Endothelial cell of umbilical vein (primary cell): ENCODE results near the gene ARHGDIB. TPM values are rescaled to one million over a fixed set of nuclear protein-coding genes. Genes with fewer than 3 reads are reported as not detected.

Experiments used
- BruUV-seq: library from RNA; stranded (reverse); fragments of 400-500 nt; replicated peaks from 2 replicates; lab custom pipeline; 2021; lab: Mats Ljungman, UMichigan
- CTCF ChIA-PET: fragments of 300-600, 350-600 bp; sonication (Branson Sonifier 250); formaldehyde crosslinking; loops from one replicate; lab custom pipeline; 2021; ENCODE audit warnings: antibody characterized with exemption, inconsistent platforms; lab: Charles Lee
- POLR2A ChIA-PET: fragments of 300-600, 350-600 bp; sonication (Branson Sonifier 250); formaldehyde crosslinking; loops from one replicate; lab custom pipeline; 2021; ENCODE audit warnings: antibody characterized with exemption, inconsistent platforms; lab: Charles Lee
- DNase-seq: peaks from one replicate; pipeline ENCODE4 v3.0.0-alpha.2; 2011; ENCODE audit warnings: low read depth, low spot score
- FAIRE-seq: peaks from 2 replicates; lab custom pipeline; 2011; peaks lifted over from hg19 to GRCh38; lab: Jason Lieb, UNC
- H2AFZ ChIP-seq: 2 replicates; pipeline ENCODE4 v1.6.0; 2012; ENCODE audit warnings: low read depth, low read length, control low read depth, inconsistent platforms
- H3K27ac ChIP-seq: 2 replicates; pipeline ENCODE4 v1.5.1; 2011; ENCODE audit warnings: low read depth, mild to moderate bottlenecking, control low read depth, low read length, moderate library complexity; ENCODE audit not compliant: insufficient read depth
- H3K27me3 ChIP-seq, 2 experiments: 2 replicates each; pipeline versions ENCODE4 v1.6.0 to v1.6.1; 2011; ENCODE audit warnings: low read length in 2 of 2, mixed read lengths in 1 of 2; ENCODE audit not compliant: control insufficient read depth in 2 of 2, insufficient read depth in 2 of 2
- H3K36me3 ChIP-seq, 2 experiments: 2 replicates in 1 of 2; 3 replicates in 1 of 2; pipeline ENCODE4 v1.5.1; 2011; ENCODE audit warnings: low read length in 2 of 2, mild to moderate bottlenecking in 1 of 2, moderate library complexity in 1 of 2; ENCODE audit not compliant: control insufficient read depth in 2 of 2, insufficient read depth in 2 of 2; ENCODE audit errors: extremely low read depth in 1 of 2
- H3K4me1 ChIP-seq: 3 replicates; pipeline ENCODE4 v1.5.1; 2011; ENCODE audit warnings: mild to moderate bottlenecking, low read length; ENCODE audit not compliant: control insufficient read depth, insufficient read depth; ENCODE audit errors: extremely low read depth
- H3K4me2 ChIP-seq: 2 replicates; pipeline ENCODE4 v1.6.1; 2011; ENCODE audit warnings: low read length, control low read depth, mixed read lengths; ENCODE audit not compliant: insufficient read depth
- H3K4me3 ChIP-seq, 3 experiments: fragments of 200-600 bp in 1 of 3; sonication (generic), shearing (Covaris generic) in 1 of 3; replicated peaks in 1 of 3; 2 replicates each; pipeline ENCODE4 v1.5.1; 2011 to 2016; ENCODE audit warnings: control low read depth in 3 of 3, low read length in 3 of 3, mild to moderate bottlenecking in 2 of 3, inconsistent platforms in 1 of 3, low read depth in 1 of 3, moderate library complexity in 1 of 3; ENCODE audit not compliant: insufficient read depth in 1 of 3
- H3K79me2 ChIP-seq: 2 replicates; pipeline ENCODE4 v1.6.0; 2012; ENCODE audit warnings: low read length, inconsistent platforms; ENCODE audit not compliant: control insufficient read depth, insufficient read depth
- H3K9ac ChIP-seq: replicated peaks from 2 replicates; pipeline ENCODE3; 2011; ENCODE audit warnings: low read length, control low read depth; ENCODE audit not compliant: insufficient read depth; ENCODE audit errors: extremely low read depth
- H3K9me1 ChIP-seq: replicated peaks from 3 replicates; pipeline ENCODE4 v1.6.0; 2011; ENCODE audit warnings: mild to moderate bottlenecking, low read length; ENCODE audit not compliant: control insufficient read depth, insufficient read depth; ENCODE audit errors: extremely low read depth
- H3K9me3 ChIP-seq: replicated peaks from 2 replicates; pipeline ENCODE4 v1.5.1; 2012; ENCODE audit warnings: low read length, inconsistent platforms; ENCODE audit not compliant: control insufficient read depth, insufficient read depth
- H4K20me1 ChIP-seq: replicated peaks from 2 replicates; pipeline ENCODE3; 2011; ENCODE audit warnings: mild to moderate bottlenecking, low read length; ENCODE audit not compliant: control insufficient read depth, insufficient read depth; ENCODE audit errors: extremely low read depth
- EZH2 ChIP-seq: IDR thresholded peaks from 2 replicates; pipeline ENCODE4 v1.6.1; 2012; ENCODE audit warnings: borderline replicate concordance, low read depth, mild to moderate bottlenecking, moderate library complexity, low read length, inconsistent platforms; ENCODE audit not compliant: severe bottlenecking
- FOS ChIP-seq: IDR thresholded peaks from 2 replicates; pipeline ENCODE4 v1.6.1; 2011; ENCODE audit warnings: mild to moderate bottlenecking, low read length, moderate library complexity, borderline replicate concordance; ENCODE audit not compliant: insufficient read depth
- GATA2 ChIP-seq: IDR thresholded peaks from 2 replicates; pipeline ENCODE4 v1.7.0; 2011; ENCODE audit warnings: low read depth, mild to moderate bottlenecking, moderate library complexity, mixed read lengths, low read length; ENCODE audit not compliant: insufficient read length, insufficient read depth
- JUN ChIP-seq: IDR thresholded peaks from 2 replicates; pipeline ENCODE4 v1.6.1; 2011; ENCODE audit warnings: borderline replicate concordance, low read depth; ENCODE audit not compliant: insufficient read length, insufficient read depth
- MYC ChIP-seq: IDR thresholded peaks from one replicate; pipeline ENCODE4 v1.6.1; 2011; ENCODE audit warnings: mild to moderate bottlenecking, low read depth, low read length
- POLR2A ChIP-seq: IDR thresholded peaks from 2 replicates; pipeline ENCODE4 v1.6.1; 2012; ENCODE audit warnings: low read depth, mild to moderate bottlenecking, control low read depth, low read length
- POLR2AphosphoS5 ChIP-seq: IDR thresholded peaks from 2 replicates; pipeline ENCODE4 v1.6.1; 2012; ENCODE audit warnings: low read depth, mild to moderate bottlenecking, control low read depth, low read length, moderate library complexity; ENCODE audit not compliant: insufficient read depth
- dilution Hi-C: fragments of 300-500 bp; cut with MboI; formaldehyde crosslinking; loops from one replicate; pipeline ENCODE4 v1.15.0; 2019; ENCODE audit warnings: low sequenced_read_pairs; ENCODE audit not compliant: extremely low pct_ligation_motif_present
- intact Hi-C: fragments of 100-400 bp; cut with micrococcal nuclease; formaldehyde crosslinking; loops from one replicate; pipeline ENCODE4 v1.10.0; 2022
- polyA plus RNA-seq, 4 experiments: library from polyadenylated mRNA; depleted of rRNA in 3 of 4; stranded (reverse) in 3 of 4; unstranded in 1 of 4; fragments of >200 nt; gene quantifications; 2 replicates each; pipeline versions ENCODE4 v1.2.1 to v1.2.3, GENCODE V29; 2011 to 2012; ENCODE audit warnings: missing spikeins in 1 of 4
- total RNA-seq: library from RNA; stranded (reverse); gene quantifications from 2 replicates; pipeline ENCODE4 v1.2.3, GENCODE V29; 2021
- TF ChIP-seq, protein P1 (sequence below), 2 donors: IDR thresholded peaks; 1 replicate in 1 of 2; 2 replicates in 1 of 2; pipeline ENCODE4 v1.5.1; 2011; ENCODE audit warnings: low read length in 2 of 2, mild to moderate bottlenecking in 2 of 2, moderate library complexity in 2 of 2, control low read depth in 1 of 2, inconsistent platforms in 1 of 2, low read depth in 1 of 2; ENCODE audit not compliant: insufficient read depth in 1 of 2; ENCODE audit errors: extremely low read depth in 1 of 2
- TF ChIP-seq, protein P2 (sequence below): IDR thresholded peaks from 2 replicates; pipeline ENCODE4 v1.6.1; 2011; ENCODE audit not compliant: insufficient read depth, insufficient read length

The ARHGDIB gene
- total and polyA plus RNA-seq, 2 donors (not counting 3 experiments of a cell fraction or from before 2014, with no cell fraction given), result 483 to 1,200 TPM

DNA sequence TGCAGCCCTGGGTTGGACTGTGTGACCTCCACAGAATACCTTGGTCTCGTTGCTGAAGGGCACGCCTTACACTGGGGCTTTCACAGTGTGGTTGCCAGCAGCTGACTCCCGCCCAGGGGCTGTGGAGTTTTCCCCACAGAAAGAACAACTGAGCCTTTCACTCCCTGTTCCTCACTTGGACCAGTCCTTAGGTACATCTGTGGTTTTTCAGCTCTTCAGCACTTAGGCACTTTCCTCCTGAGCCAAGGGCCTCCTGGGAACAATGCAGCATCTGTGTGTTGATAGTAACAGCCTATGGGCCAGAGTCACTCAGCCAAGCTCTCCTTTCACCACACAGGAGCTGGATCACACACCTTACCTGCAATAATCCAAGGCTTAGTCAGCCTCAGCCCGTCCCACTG is 48.0 kb downstream of the ARHGDIB start:
- H3K27me3 ChIP-seq, result no peaks in the 10 kb centered on the region
- no peak overlapping the region for H2AFZ ChIP-seq
- H3K4me2 ChIP-seq, result no peak overlapping the region
- no peak overlapping the region for H3K27ac ChIP-seq
- dilution Hi-C loops (no loop called here), intact Hi-C loops (no loop called here)
- TF ChIP-seq FOS (no peak), JUN (no peak), GATA2 (no peak), POLR2A (no peak), EZH2 (no peak), POLR2AphosphoS5 (no peak), MYC (no peak)
- TF ChIP-seq, protein P1, sequence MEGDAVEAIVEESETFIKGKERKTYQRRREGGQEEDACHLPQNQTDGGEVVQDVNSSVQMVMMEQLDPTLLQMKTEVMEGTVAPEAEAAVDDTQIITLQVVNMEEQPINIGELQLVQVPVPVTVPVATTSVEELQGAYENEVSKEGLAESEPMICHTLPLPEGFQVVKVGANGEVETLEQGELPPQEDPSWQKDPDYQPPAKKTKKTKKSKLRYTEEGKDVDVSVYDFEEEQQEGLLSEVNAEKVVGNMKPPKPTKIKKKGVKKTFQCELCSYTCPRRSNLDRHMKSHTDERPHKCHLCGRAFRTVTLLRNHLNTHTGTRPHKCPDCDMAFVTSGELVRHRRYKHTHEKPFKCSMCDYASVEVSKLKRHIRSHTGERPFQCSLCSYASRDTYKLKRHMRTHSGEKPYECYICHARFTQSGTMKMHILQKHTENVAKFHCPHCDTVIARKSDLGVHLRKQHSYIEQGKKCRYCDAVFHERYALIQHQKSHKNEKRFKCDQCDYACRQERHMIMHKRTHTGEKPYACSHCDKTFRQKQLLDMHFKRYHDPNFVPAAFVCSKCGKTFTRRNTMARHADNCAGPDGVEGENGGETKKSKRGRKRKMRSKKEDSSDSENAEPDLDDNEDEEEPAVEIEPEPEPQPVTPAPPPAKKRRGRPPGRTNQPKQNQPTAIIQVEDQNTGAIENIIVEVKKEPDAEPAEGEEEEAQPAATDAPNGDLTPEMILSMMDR (IDR thresholded peaks at IDR 0.05; ENCODE audit: extremely low read depth in 1 of 2, insufficient read depth in 1 of 2, low read depth in 1 of 2, low read length in 2 of 2), result no peak
- TF ChIP-seq, protein P2, sequence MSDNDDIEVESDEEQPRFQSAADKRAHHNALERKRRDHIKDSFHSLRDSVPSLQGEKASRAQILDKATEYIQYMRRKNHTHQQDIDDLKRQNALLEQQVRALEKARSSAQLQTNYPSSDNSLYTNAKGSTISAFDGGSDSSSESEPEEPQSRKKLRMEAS, result no peak
- ChIA-PET CTCF (interaction anchor here (0.9 kb wide), 1 partner anchor 23 kb away, joined by 3 read pairs; no protein-coding TSS in a partner anchor), POLR2A (no interaction called here)
- no peaks in the 10 kb centered on the region for H3K9me1 ChIP-seq
- no peaks in the 10 kb centered on the region for H3K36me3 ChIP-seq
- H3K79me2 ChIP-seq, result no peaks in the 10 kb centered on the region
- no peak for DNase-seq
- H3K9me3 ChIP-seq, result no peaks in the 10 kb centered on the region
- no peak for FAIRE-seq
- peaks cover 19% of the 10 kb centered on the region for H3K4me1 ChIP-seq
- H4K20me1 ChIP-seq, result no peaks in the 10 kb centered on the region
- no peak overlapping the region for H3K4me3 ChIP-seq
- H3K9ac ChIP-seq, result no peak overlapping the region
- BruUV-seq, result no TSS peak
